DLD1 (cell line): ENCODE data around the gene SLC6A12.

Experiments
- in situ Hi-C: cut with HindIII; loops from 2 replicates; pipeline ENCODE4 v1.10.0; 2017; ENCODE audit warnings: low sequenced_read_pairs

Gene SLC6A12

DNA sequence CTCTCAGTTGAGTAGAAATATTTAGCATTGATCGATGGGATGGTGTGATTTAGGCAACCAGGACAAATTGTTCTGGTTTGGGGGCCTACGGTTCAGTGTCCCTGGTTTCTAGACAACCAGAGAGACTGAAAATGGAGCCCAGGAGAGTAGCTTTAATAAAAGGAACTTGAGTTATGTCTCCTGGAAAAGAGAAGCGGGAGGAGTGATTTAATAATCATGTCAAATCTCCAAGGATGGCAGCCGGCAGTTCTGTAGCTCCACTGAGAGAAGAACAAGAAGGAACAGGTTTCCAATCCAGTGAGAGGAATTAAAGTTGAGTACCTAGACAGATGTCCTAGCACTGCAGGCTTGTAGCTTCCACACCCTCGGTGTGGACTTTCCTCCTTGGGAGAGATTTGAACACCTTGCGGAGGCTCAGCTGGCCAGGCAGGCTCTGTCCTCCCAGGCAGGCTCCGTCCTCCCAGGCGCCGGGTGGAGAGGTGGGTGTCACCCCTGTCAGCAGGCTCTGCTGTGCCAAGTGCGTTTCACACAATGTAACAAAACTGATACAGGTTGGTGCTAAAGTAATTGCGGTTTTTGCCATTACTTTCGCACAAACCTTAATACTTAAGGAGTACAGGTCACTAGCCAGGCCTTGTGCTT is 45.9 kb downstream of the SLC6A12 start:
- in situ Hi-C loops: no loop called here

DNA sequence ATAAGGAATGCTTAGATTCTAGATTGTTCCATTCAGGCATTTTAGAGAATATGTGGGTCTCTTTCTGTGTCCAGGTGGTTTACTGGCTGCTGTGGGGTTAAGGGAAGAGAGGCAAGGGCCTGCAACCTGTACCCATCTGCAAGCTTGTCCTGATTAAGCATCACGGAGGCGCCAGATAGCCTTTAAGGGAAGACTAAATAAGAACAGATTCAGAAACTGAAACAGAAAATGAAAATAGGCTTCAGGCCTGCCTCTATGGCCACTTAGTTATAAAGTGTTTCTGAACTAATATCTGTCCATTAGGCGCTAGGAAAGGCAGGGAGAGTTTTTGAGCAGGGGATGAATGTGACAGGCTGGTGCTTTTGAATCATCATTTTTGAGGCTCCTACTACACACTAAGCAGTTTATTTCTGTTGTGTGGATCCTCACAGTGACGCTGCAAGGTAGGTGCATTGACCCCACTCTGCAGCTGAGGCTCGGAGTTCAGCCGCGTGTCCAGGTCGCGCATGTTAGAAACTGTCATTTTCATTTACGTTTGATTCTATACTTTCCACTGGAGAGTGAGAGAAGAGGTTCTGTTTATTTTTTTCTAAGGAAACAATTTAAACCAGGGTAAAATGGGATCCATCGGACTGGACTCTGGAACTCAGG is 47.4 kb downstream of the SLC6A12 start:
- in situ Hi-C loops: no loop called here

DNA sequence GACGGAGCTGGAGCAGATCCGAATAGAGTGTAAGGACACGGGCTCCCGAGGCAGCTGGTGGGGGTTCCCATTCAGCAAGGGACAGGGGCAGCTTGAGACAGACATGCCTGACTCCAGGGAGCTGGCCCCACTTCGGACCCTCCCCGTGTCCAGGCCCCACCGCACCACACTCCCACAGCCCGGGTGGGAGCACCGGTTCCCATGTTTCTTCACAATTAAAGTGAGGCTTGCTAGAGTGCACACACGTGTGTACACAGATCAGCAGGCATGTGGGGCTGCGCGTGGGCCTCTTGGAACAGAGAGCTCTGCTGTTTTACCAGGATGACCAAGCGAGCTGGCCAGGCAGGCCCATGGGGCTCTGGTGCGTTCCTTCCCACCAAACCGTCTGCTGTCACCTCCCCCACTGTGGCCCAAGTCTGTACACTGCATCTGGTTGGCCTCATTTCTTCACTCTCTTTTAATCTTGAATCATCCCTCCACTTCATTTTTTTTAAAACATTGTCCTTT is 48.0 kb downstream of the SLC6A12 start:
- in situ Hi-C loops: no loop called here

DNA sequence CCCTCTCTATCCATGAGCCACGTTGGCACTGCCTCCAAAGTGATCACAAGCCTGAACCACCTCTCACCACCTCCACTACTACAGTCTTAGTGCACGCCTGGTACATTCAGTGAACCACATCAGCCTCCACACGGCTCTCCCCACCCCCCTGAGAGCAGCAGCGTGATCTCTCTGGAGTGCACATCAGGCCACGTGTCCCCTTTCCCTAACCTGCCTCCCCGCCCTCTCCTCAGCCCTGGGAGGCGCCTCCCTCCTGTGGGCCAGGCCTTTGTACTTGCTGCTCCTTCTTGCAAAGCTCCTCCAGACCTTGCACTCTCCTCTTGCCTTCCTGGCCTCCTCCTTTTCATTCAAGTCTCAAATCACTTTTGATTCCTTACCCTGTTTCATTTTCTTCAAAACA is 49.8 kb downstream of the SLC6A12 start:
- in situ Hi-C loops: no loop called here

DNA sequence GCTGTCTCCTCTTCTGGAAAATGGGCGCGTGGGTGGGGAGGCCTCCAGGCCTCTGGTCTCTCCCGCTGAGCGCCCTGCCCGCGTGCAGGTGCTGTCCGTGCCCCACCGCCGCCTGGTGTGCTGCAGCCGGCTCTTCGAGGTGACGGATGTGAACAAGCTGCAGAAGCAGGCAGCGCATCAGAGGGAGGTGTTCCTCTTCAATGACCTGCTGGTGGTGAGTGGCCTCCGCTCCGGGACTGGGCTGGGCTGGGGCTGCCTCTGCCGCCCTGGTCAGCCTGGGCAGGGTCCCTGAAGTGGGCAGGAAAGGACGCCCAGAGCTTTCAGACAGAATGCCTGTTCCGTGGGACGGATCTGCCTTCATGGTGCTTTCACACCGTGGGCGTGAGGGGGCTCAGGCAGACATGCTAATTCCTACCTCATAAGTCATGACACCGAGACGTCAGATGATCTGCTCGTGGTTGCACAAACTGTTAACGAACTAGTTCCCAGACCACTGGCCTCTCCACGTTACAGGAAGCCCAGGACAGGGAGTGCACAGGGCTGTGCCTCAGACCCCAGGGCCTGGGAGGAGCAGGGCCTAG is 50.5 kb downstream of the SLC6A12 start:
- in situ Hi-C loops: no loop called here

DNA sequence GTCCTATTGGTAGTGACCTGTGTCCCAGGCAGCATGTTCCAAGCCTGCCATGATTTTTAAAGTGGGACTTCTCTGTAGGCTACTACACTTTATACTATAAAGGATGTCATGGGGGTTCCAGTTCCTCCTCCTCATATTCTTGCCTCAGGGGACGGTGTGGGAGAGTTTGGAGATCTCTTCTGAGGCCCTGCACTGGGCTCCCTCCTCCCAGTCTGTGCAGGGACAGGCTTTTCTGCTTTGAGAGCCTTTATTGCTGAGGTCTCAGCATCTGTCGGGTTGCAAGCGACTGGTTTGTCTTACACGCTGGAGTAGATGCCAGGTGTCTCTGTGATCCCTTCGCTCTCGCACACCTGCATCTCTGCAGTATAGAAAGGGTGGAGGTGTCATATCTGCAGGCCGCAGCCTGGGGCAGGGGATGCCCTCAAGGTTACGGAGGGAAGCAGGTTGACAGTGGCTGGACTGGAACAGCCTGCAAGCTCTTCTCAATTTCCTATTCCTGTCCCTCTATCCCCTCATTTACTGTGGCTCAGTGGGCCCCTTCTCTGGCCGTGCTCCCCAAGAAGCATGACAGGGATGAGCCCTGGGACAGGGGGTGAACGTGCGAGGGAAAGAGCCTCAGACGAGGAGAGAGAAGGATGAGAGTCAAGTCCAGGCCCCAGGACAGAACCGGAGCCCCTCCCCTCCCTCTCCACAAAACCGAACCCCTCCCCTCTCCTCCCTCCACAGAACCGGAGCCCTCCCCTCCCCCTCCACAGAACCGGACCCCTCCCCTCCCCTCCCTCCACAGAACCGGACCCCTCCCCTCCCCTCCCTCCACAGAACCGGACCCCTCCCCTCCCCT is 51.3 kb downstream of the SLC6A12 start:
- in situ Hi-C loops: no loop called here

DNA sequence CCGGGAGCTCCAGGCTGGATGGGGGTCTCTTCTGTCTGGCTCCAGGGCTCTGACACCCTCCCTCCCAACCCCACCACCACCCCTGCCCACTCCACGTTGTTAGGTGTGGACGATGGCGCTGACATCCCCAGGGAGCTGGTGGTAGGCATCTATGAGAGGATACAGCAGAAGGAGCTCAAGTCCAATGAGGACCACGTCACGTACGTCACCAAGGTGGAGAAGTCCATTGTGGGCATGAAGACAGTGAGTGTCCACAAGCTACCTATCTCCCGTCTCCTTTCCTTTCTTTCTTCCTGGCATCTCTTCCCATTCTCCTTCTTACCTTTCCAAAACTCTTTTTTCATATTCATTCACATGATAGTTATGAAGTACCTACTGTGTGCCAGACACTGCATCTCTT is 52.1 kb downstream of the SLC6A12 start:
- in situ Hi-C loops: no loop called here

DNA sequence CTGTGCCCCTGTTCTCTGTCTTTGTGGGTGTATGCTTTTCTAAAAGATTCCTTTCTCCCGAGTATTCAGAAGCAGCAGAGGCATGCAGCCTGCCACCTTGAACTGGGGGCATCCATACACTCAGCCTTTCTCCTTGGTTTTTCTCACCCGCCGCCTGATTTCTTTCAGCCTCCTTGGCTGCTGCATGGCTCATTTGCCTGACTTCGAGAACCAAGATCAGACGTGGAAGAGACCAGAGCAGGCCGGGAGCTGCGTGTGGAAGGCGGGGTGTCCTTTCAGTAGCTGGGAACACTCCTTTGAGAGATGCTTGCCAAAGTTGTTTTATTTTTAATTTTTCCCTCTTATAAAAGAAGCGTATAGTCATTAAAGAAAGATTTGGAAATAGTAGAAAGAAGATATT is 53.1 kb downstream of the SLC6A12 start:
- in situ Hi-C loops: no loop called here

DNA sequence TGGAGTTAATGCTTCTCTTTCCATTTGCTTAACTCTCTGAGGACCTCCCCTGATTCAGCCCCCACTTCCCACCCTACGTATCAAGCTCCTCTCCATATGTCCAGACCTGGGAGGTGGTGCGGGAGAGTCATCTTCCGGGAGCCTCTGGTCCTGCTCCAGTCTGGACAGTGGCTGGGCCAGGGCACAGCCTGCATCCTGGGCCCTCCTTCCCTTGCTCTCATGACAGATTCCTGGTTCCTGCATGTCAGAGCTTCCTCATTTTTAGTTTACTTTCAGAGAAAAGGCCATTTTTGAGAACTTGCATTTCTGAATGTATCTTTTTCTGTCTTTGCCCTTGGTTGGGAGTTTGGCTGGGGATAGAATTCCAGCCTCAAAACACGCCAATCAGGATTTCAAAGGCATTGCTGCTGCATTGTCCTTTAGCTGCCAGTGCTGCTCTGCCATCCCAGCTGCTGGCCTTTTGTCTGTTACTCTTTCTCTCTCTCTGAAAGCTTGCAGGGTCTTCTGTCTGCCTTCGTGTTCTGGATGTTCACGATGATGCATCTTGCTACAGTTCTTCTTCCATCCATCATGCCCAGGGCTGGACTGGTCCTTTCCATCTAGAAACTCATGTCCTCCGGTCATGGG is 54.7 kb downstream of the SLC6A12 start:
- in situ Hi-C loops: no loop called here

DNA sequence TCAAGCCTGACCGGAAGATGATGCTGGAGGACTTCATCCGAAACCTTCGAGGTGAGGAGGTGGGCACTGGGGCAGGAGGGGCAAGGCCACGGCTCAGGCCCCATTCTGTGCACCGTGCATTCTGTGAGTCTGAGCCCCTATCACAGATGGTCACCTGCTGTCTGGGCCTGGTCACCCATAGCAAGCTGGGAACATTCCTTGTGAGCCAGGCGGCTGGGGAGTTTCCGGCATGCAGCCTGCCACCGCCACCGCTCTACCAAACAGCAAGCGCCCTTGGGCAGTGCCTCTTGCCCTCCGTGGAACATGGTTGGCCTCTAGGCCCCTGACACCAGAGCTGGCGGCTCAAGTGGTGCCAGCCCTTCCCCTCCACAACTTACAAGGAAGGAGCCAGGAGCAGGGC is 56.3 kb downstream of the SLC6A12 start:
- in situ Hi-C loops: no loop called here

DNA sequence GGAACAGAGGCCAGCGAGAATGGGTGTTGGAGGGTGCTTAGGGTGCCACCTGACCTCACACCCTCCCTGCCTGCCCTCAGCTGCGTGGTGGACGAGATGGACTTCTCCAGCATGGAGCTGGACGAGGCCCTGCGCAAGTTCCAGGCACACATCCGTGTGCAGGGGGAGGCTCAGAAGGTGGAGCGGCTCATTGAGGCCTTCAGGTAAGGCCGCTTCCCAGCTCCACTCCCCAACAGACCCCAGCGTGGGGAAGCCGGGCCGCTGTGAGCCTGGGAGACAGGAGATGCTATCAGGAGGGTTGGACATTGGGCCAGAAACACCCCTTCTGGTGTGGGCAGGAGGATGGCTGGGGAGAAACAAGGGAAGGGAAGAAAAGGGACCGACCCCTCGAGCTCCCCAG is 57.0 kb downstream of the SLC6A12 start:
- in situ Hi-C loops: no loop called here

DNA sequence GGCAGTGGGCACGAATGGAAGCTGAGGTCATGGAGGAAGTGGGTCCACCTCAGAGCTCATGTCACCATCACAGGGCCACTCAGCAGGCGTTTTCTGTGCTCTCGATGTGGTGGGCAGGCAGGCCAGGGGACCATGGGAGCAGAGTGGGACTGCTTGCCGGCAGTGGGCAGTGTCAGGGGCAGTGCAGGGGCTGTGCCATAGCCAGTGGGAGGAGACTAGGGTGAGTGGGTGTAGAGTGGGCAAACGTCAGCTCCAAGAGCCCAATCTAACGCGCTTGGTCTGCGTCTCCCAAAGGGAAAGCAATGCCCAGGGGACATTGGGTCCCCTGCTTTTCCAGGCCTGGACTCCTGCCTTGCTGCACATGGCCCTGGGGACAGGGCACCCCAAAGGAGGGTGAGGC is 58.3 kb downstream of the SLC6A12 start:
- in situ Hi-C loops: no loop called here

DNA sequence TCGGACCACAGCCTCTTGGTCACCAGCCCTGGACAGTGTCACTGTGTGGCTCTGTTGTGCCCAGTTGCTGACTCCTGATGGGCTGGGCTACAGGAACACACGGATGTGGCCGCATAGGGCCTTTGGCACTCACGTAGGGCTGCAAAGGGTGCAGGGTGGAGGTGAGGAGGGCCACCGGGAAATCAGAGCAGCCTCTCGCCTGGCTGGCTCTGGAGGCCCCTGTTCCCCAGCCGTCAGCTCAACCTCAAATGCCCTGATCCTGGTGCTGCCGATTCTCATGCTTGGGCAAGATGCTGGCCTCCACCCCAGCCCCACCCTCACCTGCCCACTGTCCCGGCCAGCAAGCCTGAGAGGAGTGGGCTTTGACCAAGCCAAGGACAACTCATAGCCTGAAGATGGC is 59.0 kb downstream of the SLC6A12 start:
- in situ Hi-C loops: no loop called here

DNA sequence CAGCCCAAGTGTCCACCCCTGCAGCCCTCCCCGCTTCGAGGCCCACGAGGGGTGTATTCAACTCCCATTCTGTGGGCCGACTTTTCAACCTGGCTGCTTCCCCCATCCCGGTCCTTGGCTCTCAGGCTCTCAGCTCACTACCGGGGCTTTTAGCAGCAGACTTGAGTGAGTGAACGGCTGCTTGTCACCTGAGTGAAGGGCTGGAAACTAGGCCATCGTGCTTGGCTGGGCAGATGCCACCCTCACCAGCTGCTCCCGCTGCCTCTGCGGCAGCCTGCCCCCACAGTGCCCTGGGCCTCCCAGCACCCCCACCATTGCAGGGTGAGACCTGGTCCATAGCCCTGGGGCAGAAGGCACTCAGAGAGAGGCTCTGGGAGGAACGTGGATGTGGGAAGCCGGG is 59.9 kb downstream of the SLC6A12 start:
- in situ Hi-C loops: no loop called here

DNA sequence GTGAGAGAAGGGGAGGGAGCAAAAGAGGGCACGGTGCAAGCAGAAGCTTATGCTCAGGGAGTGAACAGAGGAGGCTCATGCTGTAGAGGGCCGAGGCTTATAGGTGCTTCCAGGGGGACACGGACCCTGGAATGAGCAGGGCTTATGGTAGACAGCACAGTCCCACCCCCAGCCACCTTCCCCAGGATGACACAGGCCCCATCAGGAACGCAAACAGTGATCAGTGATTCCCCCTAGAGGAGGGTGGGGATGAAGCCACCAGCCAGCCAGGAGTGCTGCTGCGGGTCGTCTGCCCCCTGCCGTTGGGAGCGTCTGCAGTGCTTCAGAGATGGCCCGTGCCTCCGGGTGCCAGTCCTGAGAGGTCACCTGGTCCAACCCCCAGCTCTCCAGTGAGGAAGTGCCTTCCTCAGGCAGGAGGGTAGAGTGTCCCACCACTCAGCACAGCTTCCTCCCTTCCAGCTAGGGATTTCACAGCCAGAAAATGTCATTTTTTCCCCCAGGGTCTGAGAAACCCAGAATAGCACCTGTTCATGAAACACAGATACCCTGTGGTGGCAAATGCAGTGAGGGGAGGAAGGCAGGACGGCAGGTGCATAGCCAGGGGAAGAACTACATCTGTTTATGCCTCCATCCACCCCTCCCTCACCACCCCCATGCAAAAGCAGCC is 60.7 kb downstream of the SLC6A12 start:
- in situ Hi-C loops: no loop called here

DNA sequence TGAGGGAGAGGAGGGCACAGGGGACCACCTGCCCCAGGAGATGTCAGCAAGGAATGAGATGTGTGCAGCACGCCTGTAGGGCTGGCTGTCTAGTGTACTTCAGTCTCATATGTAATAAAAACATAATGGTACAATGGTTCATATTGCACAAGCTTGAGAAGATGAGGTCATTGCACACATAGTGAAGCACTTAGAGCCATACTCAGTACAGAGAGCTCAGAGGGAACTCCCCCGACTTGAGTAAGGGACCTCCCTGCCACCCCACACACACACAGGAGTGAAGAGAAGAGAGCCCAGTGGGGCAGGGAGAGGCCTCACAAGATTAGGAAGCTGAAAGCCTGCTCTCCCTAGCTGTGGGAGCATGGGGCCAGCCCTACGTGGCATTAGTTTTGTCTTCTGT is 61.5 kb downstream of the SLC6A12 start:
- in situ Hi-C loops: no loop called here

DNA sequence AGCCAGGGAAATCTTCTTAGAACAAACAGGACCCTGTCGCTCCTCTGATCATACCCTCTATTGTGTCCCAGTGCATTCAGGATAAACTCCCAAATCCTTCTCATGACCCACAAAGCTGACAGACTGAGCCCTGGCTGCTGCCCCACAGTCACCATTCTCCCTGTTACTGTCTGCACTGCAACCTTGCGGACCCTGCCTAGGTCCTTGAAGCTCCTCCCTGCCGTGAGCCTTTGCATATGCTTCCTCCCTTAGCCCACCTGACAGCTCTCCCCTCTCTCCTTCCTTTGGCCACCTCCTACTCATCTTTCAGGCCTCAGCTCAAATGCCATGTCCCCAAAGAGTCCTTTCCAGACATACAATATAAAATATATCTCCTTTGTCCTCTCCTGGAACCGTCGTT is 62.4 kb downstream of the SLC6A12 start:
- in situ Hi-C loops: no loop called here

DNA sequence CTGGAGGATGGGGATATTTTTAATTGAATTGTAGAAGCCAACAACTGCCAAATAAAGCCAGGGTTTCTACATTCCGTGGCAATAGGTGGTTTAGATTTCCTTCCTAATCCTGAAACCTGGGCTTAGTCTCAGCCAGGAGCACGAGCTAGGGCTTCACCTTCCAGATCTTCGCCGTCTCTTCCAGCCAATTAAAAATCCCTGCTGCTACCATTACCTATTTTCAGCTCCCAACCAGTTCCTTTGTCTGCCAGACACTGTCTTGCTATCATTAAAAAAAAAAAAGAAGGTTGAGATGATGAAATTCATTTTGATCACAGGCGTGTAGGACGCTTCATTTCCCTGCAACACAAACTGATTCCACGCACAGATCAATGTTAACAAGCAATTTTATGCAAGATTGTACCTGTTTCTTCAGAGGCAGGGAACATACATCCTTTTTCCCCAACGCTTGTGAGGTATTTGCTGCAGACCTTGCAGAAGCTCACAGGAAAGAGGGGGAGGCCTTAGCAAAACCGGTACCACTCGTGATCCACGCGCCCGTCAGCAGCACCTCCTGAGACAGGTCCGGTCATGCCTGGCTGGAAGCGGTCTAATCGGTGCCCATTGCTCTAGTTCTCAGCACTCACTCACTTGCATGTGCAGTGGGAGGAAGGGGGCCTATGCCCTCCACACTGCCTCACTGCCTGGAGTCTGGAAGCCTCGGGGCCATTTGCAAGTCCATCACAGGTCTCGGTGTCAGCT is 65.1 kb downstream of the SLC6A12 start:
- in situ Hi-C loops: no loop called here

DNA sequence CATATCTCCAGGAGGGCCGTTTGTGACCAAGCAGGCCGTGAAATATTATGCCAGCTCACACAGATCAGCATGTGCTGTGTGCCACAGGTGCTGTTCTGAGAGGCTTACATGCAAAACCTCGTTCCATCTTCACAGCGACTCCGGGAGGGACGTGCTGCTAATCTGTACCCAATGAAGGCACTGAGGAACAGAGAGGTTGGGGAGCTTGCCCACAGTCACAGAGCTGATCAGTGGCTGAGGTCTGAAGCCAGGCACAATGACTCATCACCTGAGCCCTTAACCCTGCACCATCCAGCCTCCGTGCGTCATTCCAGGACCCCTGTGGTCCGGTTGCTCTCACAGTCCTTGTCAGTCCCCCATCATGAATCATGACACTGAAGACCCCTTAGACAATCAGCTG is 66.7 kb downstream of the SLC6A12 start:
- in situ Hi-C loops: no loop called here
